Endometrium (tissue), 2 donors: Measurements from ENCODE around the gene FKBP4.

Experiments
- FAIRE-seq: peaks from 2 replicates; lab custom pipeline; 2012; peaks lifted over from hg19 to GRCh38; lab: Jason Lieb, UNC
- donor health status: control.
- donor health status: control.

The FKBP4 gene

DNA sequence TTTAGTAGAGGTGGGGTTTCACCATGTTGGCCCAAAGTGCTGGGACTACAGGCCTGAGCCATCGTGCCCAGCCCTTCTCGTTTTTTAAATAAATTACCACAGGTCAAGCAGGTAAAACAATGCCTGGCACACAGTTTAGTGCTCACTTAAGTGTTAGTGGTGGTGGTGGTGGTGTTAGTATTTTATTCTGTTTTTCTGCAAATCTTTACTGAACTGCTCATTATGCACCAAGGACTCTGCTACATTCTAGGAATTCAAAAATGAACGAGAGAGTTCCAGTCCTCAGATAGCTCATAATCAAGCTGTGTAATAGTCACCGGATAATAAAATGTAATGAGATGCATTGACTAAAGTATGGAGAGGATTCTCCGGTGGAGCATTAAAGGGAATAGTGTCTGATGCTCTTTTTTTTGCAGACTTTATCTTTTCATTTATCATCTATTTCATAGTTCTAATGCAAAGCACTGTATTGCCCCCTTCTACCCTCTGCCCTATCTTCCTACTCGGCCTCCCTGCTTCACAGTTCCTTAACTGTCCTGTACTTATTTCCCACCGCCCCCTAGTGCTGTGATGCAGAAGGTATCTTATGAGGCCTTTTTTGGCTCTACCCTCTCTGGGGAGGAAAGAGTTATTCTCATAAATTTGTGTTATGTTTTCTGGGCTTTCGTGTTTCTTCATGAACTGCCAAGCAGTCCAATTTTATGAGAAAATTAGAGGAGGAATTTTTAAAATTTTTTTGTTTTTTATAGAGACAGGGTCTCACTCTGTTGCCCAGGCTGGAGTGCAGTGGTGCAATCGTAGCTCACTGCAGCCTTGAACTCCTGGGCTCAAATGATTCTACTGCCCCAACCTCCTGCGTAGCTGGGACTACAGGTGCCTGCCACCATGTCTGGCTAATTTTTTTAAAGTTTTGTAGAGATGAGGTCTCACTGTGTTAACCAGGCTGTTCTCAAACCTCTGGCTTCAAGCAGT is 18.7 kb downstream of the FKBP4 start:
- FAIRE-seq: no peak

DNA sequence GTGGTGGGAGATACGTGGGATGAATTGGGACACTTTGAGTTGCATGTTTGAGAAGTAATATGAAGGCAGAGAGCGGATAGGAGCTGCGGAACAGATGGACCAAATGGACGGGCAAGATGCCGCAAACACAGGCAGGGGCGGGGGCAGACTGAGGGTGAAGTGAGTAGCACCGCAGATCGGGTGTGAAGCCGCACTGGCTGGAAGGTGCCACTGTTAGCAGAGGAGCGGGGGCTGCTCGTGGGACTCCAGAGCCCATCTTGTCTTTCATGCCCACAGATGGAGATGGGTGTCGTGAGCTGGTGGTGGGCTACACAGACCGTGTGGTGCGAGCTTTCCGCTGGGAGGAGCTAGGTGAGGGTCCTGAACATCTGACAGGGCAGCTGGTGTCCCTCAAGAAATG is 25.0 kb downstream of the FKBP4 start:
- FAIRE-seq: no peak

DNA sequence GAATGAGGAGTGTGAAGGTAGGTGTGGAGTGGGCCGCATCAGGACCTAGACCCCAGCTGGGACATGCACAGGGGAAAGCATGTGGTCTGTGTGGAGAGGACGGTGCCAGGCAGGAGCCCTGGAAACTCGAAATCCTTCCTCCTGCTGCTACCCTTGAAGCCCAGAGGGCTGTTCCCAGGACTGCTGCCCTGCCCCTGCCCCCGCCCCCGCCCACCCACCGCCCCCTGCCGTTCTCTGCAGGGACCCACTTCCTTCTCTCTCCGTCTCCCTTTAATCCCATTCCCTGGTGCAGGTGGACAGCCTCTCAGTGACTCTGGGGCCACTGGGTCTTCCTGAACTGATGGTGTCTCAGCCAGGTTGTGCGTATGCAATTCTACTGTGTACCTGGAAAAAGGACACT is 25.7 kb downstream of the FKBP4 start:
- no peak for FAIRE-seq

DNA sequence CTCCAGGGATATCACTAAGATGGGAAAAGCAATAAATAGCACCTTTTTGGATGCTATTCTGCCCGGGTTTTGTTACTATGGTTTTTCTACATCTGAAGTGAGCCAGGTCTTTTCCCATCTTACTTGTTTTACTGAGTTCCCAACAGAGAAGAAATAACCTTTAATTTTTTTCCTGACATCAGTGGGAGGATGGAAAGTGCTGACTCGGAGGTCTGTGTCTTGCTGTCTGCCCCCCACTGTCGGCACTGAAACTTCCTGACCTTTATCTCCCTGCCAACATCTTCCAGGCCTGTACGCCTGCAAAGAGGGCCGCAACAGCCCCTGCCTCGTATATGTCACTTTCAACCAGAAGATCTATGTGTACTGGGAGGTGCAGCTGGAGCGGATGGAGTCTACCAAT is 28.7 kb downstream of the FKBP4 start:
- FAIRE-seq: no peak

DNA sequence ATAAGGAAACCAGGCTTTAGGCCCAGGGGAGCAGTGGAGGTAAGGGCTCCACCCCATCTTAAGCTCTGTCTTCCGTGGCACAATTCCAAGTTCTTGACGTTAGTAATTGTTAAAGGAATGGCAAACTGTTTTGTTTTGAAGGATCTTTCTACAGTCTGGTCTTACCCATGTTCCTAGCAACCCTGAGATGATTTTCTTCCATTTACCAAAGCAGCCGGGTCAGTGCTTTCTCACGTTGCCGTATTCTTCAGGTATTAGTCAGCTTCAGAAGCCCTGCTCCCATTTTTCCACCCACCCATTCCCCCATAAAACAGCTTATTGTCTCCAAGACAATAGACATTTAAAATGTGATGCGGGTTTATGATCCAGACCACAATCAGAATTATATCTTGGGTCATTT is 29.8 kb downstream of the FKBP4 start:
- no peak for FAIRE-seq

DNA sequence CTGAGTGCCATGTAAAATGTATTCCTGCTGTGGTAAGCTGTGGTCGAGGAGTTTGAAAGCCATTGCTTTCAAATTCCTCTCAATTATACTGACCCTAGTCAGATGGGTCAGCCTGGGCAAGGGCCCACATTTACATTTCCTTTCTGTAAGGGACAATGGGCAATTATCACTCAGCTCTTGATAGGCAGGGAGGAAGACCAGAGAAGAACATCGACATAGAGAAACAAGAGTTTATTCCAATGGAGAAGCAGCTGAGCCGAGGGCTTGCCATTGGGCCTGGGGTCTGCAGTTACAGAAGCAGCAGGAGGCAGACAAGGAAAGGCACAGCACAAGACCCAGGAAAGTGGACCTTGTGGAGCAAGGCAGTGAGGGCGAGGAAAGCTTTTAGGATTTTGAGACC is 30.4 kb downstream of the FKBP4 start:
- FAIRE-seq: no peak

DNA sequence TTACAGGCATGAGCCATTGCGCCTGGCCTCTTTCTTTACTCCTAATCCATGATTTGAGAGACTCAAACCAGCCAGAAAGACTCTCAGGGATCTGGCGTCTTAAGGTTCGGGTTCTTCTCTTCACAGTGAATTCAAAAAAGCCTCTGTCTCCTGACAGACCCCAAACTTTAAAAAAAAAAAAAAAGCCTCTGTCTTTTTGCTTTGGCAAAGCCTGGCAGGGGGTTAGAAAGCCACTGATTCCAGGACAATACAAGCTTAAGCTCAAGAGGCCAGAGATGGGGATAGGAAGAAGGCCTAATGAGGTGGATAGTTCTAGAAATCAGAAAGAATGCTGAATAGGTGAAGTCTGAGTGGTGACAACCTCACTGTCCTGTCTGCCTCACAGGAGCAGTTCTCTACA is 31.3 kb downstream of the FKBP4 start:
- FAIRE-seq: no peak

DNA sequence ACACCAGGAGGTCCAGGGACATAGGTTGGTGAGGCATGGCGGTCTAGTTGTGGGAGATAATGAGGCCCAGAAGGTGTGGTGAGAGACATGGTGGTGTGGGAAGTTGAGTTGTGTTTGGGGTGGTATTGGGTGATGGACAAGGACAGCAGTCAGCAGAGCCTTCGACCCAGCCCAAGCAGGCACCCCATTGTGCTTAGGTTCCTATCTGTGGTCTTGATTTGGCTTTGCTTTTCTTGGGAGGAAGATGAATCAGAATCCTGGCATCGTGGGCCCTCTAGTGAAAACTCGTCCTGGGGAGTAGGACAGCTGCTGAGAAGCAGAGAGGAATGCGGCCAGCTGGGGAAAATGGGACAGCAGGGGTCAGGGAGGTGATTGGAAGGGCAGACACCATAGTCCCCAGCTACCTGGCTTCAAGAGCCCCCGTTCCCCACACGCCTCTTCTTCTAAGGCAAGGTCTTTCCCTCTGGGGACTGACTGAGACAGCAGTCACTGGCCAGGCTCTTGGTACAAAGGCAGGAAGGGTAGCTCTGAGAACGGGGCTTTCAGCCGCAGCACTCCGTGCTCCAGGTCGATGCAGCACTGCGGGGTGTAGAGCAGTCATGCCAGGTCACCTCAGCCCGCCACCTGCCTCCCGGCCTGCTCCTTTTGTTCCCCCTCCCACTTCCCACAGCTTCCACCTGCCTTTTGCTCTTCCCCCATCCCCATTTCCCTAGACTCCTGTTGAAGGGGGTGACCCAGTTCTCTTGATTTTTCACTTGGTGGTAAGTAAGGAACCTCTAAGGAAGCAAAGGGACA is 32.1 kb downstream of the FKBP4 start:
- no peak for FAIRE-seq

DNA sequence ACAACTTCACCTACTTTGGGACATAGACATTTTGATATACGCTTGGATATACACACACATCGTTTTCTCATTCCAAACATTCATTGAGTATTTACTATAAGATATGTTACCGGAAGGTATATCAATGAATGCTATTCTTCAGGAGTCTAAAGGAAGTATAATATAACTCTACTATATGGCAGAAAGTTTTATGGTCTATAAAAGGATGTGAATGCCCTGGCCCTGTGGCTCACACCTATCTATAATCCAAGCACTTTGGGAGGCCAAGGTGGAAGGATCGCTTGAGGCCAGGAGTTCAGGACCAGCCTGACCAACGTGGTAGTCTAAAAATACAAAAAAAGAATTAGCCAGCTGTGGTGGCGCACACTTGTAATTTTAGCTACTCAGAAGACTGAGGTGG is 34.5 kb downstream of the FKBP4 start:
- FAIRE-seq: no peak

DNA sequence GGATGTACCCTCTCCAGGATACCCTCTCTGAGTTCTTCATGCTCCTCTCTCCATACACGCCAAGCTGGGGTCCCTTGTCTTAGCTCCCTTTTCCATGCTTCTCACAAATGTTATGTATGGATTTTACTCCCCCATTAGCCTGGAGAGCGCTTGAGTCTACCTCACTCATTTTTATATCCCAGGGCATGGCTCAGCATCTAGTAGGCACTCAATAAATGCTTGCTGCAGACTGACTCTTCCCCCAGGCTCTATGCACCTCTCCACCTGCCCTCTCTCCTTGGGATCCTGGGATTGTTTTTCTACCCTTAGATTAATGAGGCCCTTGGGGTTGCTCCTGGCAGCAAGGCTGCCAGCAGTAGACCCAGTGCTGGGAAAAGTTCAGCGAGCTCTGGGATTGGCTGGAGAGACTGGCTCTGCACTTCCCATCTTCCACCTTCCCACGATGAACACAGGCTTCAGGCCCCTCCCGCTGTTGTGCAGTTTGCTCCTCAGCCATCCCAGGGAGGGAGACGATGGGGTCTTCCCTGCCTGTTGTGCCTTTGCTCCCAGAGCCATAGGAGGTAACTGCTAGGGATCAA is 37.9 kb downstream of the FKBP4 start:
- FAIRE-seq: no peak

DNA sequence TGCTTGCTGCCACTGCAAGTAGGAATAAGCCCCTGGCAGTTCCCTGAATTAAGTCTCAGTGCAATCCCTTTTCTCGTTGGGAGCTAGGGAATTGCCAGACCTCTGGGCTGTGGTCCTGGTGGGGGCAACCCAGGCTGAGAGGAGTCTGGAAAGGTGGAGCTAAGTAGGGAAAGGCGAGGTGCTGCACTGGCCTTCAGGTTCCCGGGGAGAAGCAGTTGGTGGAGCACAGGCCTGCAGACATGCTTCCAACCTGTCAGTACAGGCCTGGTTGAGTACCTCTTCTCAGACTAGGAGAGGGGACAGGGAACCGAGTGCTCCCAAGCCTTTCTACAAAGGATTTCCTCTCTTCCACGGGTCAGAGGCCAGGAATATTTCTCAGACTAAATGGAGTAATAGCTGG is 38.6 kb downstream of the FKBP4 start:
- FAIRE-seq: no peak

DNA sequence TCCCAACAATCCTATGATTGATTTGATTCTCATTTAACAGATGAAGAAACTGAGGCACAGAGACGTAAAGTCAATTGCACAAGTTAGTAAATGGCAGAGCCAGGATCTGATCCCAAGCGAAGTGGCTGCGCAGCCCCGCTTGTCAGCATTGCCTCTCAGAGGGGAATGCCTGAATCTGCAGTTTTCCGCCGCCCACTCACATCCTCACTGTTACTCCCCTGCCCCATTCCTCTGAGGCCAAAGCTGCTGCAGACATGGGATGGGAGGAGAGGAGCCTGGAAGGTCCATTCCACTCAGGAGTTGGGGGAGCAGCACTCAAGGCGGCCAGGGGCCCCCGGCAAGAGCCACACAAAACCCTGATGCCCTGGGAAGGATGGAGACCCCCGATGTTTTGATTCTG is 39.0 kb downstream of the FKBP4 start:
- FAIRE-seq: no peak

DNA sequence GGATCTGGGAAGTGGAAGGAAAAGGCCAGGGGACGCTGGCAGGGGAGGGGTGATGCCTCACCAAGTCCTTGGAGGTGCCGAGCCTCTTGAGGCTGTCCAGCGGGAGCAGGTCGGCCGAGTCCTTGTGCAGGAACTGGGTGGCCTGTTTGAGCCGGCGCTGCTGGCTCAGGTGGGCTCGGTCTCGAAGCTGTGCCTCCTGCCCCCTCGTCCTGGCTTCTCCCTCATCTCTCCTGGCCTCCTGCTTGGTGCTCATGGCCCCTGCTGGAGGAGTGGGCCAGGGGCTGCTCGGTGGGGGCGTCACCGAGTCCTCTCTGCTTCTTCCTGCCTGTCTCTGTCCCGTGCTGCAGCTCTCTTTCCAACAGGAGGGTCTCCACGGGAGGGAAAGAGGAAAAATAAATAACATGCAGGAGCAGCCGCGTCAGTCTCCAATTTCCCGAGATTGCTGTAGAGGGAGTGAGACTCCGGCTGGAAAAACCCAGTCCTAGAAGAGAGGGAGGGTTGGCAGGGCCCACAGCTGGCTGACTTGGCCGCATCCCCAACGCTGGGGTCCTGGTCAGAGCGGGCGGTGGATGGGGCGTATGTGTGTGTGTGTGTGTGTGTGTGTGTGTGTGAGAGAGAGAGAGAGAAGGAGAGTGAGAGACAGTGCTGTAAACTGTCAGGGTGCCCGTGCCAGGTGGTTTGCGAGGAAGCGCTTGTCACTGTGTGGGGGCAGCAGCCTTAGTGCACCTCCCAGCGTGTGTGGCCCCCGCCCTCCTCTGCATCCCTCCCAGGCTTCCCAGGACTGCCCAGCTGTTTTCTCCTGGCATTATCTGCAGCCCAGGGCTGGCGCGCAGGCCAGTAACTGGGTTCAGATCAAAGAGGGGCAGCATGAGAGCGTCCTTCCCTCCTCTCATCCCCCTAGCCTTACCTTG is 40.1 kb downstream of the FKBP4 start, which contains the start of gene NRIP2:
Gene NRIP2, minus strand, starts transcription at position 455 of the 911 bp plus-strand sequence. Its CDS starts 52 bp downstream, at position 403.
- FAIRE-seq: no peak

DNA sequence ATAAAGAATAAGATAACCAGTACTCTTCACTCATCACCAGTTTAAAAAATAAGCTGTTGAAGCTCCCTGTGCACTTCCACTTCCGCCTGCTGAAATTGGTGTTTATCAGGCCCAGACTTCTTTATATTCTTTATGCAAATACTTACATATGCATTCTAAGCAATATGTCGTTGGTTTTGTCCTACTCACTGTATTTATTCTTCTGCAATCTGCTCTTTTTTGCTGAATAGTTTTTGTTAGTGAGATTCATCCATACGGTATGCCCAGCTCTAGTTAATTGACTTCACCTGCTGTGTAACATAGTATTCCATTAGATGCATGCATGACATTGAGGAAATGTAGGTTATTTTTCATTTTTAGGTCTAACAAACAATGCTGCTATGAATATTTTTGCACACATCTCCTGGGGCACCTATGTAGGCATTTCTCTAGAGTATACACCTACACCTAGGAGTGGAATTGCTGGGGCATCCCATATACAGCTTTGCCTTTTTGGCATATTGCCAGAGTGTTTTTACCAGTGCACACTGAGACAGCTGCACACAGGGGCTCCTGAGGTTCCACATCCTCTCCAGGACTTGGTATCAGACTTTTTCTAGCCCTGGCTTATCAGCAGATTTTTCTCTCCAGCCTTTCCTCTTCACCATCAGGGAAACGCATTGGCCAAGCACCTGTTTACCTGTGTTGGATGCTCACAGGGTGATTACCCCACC is 41.1 kb downstream of the FKBP4 start:
- no peak for FAIRE-seq

DNA sequence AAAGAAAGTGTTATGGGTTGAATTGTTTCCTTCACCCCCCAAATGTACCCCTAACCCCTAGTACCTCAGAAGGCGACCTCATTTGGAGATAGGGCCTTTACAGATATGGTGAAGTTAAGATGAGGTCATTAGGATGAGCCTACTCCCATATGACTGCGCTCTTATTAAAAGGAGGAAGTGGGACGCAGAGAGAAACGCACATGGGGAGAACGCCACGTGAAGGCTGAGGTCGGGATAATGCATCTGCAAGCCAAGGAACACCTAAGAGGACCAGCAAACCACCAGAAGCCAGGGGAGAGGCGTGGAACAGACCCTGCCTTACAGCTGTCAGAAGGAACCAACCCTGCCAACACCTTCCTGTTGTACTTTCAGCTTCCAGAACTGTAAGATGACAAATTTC is 41.8 kb downstream of the FKBP4 start:
- FAIRE-seq: no peak

DNA sequence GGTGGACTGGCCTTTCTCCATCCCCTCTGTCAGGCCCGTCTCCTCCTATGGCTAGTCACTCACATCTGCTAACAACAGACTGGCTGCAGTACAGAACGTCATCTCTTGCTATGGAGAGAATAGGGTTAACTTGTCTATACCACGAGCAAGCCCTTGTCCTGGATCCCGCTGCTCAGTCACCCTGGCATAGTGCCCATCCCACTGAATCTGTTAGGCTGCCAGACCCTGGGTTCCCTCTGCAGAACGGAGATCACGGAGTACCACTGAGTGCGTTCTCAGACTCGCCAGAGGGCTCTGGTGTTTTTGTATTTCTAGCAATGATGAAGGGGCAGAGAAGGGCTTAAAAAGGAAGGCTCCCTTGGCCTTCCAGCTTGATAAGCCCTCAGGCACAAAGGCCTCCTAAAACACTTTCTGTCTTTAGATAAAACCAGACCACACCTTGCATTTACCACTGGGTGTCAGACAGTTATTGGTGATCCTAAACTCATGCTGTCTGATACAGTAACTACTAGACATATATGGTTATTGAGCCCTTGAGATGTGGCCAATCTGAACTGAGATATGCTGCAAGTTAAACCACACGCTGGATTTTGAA is 46.4 kb downstream of the FKBP4 start:
- FAIRE-seq: no peak

DNA sequence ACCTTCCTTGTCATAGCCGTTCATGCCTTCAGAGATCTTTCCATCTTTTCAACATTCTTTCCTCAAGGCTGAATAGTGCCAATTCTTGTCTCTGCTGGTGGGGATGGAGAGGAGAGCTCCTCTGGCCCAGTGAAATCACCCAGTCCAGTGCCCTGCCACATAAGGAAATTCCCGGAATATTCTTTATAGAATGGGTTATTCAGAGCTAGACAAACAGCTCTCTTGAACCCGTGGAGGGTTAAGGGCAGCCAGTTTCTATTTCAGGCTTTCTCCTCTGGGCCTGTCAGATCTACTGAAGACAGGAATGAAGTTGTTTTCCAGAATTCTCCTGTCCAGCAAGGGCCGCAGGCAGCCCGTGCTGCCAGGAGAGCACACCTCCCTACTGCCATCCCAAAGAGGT is 48.2 kb downstream of the FKBP4 start:
- no peak for FAIRE-seq

DNA sequence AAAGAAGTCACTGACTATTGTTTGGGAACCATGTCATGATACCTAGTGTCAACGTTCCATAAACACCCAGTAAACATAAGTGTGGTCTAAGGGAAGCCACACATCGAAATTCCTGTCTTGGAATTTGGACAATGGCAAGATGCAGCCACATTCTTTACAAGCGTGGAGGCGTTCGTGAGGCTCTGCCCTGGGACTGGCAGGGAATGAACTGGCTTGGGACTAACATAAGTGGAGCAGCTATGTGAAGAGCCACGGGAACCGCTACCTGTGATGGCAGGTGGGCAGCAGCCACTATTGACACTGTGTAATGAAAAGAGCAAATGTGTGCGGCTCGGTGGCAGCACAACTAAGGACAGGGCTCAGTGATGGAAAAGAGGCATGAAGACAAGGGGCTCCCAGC is 50.0 kb downstream of the FKBP4 start:
- FAIRE-seq: no peak

DNA sequence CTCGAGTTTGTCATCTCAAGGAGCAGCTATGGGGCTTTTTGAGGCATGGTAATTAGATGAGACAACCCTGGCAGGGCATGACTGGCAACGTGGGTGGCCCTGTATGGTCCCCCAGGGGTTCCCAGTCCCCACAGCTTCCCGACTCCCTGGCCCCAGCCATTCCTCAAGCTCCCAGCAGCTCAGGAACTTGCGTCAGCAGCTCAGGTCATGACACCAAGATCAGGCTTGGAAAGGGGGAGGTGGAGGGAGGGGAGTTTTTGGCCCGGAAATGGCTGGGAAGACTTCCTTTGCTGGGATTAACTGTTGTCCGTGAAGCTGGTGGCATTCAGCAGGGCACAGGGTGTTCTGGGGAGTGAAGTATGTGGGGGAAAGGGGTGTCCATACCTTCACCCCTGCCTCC is 50.5 kb downstream of the FKBP4 start:
- no peak for FAIRE-seq

DNA sequence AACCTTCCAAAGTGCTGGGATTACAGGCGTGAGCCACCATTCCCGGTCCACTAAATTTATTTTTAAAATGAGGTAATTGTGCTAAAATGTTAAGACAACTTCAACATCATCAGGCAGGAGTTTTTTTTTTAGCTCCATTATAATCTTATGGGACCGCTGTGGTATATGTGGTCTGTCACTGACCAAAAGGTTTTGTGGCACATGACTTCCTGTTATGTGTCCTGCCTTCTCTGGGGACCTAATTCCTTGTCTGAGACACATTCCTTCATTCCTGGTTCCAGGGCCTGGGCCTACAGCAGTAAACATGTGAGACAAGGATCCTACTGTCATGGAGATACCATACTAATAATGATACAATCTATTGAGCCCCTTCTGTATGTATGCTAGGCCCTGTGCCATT is 57.2 kb downstream of the FKBP4 start:
- FAIRE-seq: no peak

DNA sequence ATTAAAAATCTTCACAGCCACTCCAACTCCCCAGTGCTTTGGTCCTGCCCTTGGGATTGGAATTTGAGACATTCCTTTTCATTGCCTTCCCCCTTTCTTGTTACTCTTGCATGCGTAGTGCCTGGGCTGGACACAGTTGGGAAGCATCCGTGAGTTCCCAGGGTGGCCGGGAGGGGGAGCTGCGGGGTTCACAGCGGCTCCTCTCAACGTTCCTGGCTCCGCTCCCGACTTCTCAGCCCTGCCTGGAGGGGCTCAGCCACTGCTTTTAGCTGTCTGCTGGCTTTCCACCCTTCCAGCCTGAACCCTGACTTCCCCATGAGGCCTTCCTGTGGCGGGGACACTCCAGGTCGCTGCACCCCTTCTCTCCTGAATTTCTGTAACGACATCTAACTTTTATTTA is 58.9 kb downstream of the FKBP4 start:
- no peak for FAIRE-seq
